NCI-H1930 (cell line): ENCODE data around the gene GCSAM.
A peak's percentile ranks its signal among the peaks of the same experiment; 100 is the strongest.

Experiments used
- DNase-seq, 2 experiments: peaks; one replicate each; lab custom pipeline; 2025; lab: John Stamatoyannopoulos, UW

Gene GCSAM

DNA sequence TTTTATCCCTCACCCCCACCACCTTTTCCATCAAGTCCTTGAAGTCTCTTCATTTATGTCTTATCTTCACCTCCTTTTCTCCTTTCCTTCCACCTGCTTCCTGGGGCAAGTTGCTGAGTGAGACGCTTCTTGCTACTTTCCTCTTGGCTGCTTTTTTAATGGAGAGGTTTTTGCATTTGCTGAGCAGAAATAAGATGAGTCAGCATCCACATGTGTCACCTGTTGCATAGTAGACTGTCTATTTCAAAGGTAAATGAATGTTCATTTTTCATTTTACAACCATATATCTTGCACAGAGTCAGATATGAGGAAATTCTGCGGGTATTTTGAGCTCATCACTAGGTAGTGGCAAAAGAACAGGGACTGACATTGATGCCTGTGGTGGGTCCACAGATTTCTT lies 28.3 kb downstream of the GCSAM start:
- DNase-seq, result no peak

DNA sequence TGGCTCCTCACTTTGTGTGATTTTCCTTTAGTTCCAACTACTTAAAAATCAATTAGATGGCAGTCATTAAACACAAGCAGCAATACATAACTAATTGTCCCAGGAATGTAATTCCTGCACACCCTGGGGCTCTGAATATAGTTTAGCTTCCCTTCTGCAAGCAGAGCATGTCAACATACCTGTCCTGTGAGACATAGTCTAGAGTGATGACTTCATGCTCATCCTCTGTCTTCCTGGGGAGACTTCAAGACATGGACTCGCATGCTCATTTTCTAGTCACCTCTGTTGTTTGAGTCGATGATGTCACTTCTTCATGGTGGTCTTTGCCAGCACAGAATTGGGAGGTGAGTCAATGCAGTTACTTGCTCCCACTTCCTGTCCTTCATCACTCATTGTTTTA lies 31.1 kb downstream of the GCSAM start:
- no peak for DNase-seq

DNA sequence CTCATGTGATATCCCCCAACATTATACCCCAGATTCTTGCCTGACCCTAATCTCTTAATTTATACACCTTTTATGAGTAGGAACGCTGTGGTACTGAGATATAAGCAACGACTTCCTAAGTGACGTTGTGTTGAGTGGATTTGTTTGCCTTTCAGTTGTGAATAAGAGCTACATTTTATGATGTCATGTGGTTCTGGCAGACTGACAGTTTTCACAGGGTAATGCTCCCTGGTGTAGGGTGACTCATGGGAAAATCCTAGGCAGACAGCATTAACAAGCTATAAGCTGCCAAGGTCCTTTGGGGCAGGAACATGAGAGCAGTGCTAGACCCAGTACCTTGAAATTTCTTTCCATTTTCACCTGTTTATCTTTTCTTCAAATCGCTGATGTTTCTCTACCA lies 35.7 kb downstream of the GCSAM start:
- no peak for DNase-seq

DNA sequence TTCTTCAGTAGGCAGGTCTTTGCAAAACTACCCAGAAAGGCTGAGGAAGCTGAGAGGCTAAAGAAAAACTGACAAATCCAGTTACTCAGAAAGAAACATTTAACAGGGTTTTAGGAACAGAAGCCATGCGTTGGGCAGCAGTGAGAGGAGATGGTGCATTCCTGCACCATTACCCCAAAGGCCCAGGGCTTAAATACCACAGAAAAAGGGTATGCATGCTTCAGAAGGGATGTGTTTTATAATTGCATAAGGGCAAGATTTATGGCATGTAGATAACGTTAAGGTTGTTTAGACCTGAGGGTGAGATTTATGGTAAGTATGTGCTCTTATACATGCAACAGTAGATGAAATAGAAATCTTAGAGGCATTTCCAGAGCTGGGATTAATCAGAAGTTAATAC lies 36.9 kb downstream of the GCSAM start:
- no peak for DNase-seq

DNA sequence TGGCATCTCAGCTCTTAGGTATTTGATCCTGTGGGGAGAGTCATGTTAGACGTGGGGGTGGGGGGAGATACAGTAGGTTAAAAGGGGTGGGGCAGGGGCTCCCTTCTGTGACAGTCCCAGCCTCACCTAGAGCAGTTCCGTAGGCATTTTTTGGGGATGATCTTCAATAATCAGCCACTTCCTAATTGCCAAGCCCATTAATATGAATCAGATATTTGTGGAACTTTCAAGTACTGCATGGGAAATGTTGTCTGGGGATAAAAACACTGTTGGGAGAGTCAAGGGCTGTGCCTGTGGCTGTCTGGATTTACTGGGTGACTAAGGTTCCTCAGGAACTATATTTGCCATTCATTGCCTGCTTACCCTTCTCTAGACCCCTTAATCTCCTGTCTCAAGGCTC lies 37.3 kb downstream of the GCSAM start:
- no peak for DNase-seq

DNA sequence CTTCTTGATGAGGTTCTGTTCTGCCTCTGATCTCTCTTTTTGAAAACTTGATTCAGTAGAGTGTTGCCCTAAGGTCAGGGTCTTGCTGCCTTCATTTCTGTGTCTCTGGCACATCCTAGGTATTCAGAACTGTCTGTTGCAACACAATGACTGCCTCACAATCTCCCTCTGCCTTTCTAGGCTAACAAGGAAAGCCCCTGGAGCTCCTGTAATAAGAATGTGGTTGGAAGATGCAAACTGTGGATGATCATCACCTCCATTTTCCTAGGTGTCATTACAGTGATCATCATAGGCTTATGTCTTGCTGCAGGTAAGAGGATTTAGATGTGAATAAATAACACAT lies 39.9 kb downstream of the GCSAM start:
- DNase-seq, result no peak

DNA sequence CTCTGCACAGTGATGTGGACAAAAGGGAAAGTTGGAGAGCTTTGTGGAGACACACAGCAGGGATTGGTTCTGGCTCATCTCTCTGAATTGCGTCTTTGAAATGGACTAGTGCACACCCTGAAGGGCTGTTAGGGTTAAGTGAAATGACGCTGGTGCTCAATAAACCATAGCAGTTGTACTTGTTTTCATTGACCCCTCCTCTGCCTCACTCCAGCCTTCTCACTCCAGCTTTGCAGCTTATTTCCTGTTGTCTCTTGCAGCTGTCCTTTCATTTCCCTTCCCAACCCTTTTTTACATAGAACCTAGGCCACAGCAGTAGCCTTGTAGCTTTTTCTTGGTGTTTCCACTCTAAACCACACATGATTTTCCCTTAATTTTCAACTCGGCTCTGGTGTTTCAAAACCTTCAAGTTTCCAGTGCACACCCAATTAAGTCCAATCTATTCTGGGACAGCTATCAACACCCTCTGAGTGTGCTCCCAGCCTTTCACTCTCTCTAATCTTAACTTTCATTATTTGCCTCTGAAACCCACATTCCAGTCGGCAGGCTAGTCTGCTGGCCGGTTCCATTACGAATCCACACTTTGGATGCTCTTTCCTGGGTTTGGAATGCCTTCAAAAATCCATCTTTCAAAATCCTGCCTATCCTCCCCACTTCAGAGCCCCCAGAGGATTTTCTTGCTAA lies 40.4 kb downstream of the GCSAM start:
- DNase-seq, result no peak

DNA sequence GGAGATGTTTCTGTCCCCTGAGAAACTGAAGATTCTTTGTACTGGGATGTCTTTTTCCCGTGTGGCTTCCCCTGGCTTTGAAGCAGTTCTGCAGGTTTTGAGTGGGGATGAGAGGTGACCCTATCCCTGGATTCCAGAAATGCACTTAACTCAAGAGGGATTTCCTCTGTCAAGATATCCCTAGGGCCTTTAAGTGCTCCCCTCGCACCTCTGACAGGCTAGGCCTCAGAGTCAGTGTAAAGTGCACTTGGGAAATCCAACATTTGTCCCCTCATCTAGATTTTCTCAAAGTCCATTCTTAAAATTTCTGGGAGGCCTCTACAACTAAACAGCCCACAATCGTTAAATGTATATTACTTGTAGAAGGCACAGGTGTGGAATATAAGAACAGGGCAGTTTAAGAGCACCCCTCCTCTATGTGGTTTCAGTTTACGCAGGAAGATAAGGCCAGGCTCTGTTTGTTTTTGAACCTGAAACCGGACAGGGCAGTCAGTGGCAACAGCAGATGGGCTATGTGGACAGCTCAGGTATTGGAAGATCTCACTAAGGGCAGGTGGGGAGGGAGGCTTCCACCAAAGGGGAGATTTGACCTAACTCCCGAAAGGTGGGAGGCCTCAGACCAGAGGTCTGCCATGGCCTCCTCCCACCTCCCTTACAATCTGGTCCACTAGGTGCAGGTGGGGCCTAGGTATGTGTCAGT lies 42.0 kb downstream of the GCSAM start:
- no peak for DNase-seq

DNA sequence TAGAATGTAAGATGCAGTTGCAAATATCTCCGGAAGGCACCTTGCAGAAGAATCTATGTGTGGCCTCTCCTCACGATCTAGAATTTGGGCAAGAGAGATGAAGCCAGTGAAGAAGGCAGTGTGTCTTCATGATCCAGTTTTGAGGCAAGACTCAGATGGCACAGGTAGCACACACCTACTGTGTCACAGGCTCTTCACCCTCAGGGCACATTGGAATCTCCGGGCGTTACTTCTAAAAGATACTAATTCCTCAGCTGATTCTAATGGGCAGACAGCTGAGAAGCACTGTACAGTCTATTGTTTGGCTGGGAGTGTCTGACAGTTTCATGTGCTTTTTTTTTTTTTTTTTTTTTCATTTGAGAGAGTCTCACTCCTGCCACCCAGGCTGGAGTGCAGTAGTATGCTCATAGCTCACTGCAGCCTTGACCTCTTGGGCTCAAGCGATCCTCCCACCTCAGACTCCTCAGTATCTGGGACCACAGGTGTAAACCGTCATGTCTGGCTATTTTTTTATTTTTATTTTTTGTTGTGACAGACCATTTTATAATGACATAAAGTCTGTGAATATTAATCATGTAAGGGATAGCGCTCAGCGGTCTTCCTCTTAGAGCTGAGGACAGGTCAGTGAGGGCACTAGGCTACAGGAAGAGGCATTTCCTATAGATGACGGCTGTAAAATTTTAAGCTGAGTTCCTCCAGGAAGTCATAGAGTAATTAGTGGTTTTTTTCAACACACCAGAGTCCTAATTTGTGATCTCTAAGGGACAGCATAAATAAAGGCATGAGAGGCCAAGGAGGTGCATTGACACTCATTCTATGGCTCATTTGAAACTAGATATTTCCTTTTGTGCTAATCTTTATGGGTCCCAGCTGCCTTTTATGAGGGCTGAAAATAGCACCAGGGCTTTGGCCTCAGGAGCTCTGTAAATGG lies 42.8 kb downstream of the GCSAM start:
- DNase-seq, result no peak

DNA sequence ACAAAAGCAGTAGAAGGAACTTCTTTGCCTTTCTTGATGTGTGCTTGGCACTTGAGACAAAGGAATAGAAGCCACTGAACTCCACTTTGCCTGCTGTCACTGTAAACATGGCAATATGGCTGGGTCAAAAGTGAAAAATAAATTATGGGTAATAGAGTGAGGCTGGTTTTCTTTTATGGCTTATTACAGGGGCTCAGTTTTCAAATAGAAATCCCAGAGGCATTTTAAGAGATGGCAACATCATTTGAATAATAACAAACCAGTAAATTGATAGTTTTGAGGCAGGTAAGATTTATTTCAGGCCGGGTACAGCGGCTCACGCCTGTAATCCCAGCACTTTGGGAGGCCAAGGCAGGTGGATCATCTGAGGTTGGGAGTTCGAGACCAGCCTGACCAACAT lies 44.1 kb downstream of the GCSAM start:
- DNase-seq, result no peak

DNA sequence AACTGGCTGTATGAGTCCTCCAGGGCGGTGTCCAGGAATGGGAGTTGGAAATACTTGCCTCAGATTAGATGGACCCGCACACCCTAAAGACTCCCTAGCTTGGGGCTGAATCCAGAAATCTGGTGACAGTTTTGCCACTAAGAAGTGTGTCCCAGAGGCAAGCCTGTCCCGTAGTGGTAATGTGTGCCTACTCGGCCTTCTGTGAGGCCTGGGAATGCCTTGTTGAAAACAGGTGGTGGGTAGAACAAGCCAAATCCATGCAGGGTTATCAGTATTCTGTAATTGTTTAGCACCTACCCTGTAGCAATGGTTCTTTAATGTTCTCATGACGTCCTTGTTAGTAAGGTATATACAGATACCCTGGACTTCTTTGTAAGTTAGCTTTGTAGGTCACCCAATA lies 45.3 kb downstream of the GCSAM start:
- no peak for DNase-seq

DNA sequence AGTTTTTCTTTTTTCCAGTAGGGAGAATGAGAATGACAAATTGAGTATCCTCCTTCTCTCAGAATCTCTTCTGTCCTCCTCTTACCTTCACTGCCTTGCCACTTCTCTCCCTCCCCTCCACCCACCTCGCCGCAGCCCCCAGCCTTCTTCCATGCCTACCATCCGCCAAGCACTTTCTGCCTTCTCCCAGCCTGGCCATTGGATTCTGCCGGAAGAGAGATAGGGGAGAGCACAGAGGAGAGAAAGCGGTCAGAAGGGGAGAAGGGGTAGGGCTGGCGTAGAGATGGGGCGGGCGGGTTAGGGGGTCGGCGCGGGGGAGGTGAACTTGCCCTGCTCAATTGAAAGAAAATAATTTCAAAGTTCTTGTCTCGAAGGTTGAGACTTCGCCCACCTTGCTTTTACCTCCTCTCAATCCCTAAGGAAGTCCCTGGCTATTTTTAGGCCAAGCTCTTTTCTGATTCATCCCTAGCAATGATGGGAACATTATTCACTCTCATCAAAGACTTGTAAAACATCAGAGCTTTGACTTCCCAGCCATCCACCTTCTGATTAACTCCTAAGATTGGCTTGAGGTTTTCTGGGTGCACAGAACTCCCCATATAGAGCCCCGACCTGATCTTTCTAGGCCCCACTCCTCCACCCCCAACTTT lies 46.0 kb downstream of the GCSAM start:
- DNase-seq, result no peak

DNA sequence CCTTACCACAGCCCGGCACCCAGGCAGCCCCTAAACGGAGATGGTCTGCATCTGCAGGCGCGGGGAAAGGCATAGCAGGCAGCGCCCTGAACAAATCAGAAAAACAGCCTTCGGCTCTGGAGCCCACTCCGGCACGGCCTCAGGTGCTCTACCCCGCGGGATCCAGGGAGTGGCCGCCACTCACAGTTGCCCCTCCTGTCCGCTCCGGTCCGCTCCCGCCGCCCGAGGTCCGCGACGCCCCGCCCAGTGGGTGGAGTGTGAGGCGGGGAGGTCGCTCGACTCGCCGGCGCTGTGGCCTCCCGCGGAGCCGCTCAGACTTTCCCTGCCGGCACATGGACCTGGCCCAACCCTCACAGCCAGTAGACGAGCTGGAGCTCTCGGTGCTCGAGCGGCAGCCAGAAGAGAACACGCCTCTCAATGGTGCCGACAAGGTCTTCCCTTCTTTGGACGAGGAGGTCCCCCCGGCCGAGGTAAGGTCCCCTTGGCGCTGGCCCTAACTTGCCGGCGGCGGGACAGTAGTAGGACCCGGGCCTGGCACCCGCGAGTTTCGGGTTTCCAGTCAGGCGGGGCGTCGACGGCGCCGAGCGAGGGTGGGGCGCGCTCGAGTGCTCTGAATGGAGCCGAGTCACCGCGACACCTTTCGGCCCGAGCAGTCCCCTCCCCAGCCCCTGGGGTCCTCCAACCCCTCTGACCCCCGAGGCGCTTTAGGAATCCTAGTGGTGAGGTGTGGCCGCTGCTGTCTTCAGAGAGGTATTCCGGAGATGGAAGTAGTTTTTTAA lies 46.8 kb downstream of the GCSAM start, which contains the start of gene C3orf52:
Gene C3orf52, plus strand, starts transcription at position 314 of the 779 bp plus-strand sequence. Its CDS starts 19 bp downstream, at position 333.
- peak; percentile 58 to 63 for DNase-seq

DNA sequence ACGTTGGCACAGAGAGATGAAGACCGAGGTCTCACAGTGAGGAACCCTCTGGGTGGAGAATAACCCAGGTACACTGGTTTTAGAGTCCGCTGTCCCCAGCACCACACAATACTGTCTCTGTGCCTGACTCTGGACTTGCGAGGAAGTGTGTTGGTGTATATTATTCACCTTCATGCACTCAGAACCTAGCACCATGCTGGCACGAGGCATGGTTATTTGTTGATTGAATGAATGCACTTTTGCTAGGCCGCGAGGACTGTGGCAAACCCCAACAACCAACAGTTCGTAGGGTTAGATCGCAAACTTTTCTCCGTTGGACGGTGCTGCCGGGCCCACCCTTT lies 47.3 kb downstream of the GCSAM start:
- no peak for DNase-seq

DNA sequence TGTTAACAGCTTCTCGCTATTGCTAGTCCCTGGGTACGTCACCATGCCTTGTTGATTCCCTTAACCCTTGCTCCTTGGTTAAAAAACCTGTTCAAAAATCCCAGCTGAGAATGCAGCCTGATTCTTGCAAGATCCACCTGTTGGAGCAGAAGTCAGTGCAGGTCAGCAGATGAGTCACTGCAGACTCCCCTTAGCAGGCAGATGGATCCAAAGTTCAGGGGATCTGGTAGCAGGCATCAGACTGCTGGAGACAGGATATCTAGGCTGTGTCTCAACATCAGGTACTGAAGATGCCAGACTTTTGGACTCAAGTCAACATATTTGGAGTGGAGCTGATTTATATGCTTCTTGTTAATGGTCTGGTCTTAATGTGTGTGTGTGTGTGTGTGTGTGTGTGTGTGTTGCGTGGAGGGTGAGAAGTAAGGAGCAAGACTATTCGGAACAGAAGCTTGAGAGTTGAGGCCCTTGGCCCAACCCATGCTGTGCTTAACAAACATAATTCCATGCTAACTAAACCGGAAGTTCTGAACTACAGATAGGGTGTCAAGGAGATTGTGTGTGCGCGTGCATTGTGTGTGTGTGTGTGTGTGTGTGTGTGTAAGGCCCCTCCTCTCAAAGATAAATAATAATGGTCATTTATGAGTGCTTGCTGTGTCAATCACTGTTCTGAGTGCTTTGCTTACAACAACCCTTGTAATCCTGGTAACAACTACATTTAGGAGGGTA lies 47.9 kb downstream of the GCSAM start:
- no peak for DNase-seq

DNA sequence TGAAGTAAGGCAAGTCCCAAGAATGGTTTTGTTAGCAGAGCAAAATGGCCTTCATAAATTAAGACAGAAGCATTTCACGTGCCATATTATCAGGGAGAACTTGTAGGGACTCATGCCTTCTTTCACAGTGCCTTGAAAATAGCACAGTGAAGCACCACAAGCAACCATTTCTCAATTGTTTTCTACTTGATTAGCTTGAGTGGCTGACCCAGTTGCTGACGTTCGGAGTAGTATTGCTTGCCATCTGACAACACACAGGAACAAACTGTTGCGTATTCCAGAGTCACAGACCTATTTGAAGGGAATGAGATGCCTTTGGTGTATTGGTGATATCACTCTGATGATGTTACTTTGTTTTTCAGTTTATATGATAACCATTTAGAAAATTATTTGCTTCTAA lies 49.8 kb downstream of the GCSAM start:
- no peak for DNase-seq

DNA sequence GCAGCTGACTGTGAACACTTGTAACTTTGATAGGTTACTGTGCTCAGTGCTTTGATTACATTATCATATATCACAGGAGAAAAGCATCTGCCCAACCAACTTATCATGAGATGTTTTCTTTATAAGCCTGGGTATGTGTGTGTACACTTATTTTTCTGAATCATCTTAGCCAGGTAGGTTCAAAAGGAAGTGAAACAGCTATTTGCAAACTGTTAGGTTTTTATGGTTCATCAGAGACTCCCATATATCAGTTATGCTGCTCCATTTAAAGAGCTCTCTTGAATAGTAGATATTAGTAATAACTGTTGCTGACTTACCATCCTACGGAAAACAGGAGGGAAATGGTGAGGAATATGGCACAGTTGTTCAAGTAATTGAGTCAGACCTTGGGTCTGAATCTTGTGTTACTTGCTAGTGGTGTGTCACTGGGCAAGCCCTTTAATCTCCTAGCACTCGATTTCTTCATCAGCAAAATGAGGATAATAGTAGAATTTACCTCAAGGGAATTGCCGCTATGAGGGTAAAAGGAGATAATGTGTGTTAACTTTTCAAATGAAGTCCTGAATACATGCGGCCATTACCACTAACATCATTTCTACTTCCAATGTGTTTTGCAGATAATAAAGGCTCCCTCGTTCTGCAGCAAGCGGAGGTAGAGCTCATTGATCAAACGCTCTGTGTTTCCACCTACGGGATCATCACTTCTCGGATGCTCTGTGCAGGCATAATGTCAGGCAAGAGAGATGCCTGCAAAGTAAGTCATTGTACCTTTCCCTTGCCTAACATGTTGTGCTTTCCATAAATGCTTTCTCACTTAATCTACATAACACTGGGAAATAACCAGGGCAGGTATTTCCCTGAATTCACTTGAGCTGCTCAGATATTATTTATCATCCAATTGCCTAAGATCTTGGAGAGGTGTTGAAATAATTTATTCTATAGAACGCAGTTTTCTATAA lies 54.6 kb downstream of the GCSAM start:
- no peak for DNase-seq

DNA sequence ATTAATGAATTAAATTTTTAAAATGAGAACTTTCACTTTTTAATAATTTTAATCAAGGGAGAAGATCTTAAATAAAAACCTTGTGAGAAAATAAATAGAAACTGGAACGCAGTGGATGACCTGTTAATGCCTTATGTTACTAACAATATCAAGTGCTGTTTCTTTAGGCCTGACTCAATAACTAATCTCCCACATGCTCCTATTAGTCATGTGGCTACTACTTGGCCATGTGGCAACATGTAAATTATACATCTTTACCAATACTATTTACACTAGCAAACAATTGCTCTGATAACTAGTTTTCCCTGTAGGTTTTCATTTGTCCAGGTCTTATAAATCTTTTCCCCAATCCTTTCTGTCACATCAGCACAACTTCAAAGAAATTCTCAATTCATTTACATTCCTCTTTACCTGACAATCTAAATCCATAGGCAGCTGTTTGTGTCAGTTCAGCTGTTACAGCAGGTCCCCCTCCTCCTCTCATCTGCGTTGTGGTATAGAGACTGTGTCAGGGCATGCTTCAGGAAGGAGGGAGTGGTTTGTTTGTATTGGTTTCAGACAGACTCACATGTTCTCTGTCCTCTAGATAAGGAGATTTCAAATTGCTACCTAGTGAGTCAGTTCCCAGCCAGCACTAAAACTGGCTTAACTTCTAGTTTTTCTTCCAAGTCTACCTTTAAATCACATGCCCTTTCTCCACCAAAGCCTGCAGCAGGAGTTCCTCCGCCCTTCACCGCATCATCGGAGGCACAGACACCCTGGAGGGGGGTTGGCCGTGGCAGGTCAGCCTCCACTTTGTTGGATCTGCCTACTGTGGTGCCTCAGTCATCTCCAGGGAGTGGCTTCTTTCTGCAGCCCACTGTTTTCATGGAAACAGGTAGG lies 58.2 kb downstream of the GCSAM start:
- no peak for DNase-seq

DNA sequence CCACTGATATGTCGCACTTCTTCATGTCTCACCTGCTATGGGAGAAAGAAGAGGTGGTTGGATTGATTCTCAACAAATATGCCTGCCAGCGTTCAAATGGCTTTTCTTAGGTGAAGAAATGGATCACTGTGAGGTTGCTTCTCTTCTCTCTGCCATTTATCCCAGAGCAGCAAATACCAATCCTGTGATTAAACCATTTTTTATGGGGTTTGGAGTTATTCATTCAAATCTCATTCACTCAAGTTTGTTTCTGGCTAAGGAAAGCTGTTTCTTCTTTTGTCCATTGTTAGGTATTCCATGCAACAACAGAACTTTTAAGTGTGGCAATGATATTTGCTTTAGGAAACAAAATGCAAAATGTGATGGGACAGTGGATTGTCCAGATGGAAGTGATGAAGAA lies 59.0 kb downstream of the GCSAM start:
- no peak for DNase-seq
